H1 (cell line): ENCODE data around the gene SUGP1. TPM values are rescaled to one million over a fixed set of nuclear protein-coding genes. Genes with fewer than 3 reads are reported as not detected.

Experiments used
- FOSL1 ChIP-seq: IDR thresholded peaks from 2 replicates; pipeline ENCODE4 v1.6.1; 2011; ENCODE audit warnings: mild to moderate bottlenecking, low read depth, low read length, moderate library complexity; ENCODE audit not compliant: insufficient read depth
- GTF2F1 ChIP-seq: IDR thresholded peaks from 2 replicates; pipeline ENCODE4 v1.6.1; 2012; ENCODE audit warnings: low read depth, low read length, improper control_type of control experiment, borderline replicate concordance
- POLR2A ChIP-seq, 2 experiments: IDR thresholded peaks; 1 replicate in 1 of 2; 2 replicates in 1 of 2; pipeline ENCODE4 v1.6.1; 2011; ENCODE audit warnings: low read depth in 2 of 2, low read length in 2 of 2, mild to moderate bottlenecking in 2 of 2; ENCODE audit errors: control extremely low read depth in 1 of 2
- polyA plus RNA-seq, 7 experiments: library from polyadenylated mRNA; depleted of rRNA in 3 of 7; stranded (reverse) in 5 of 7; unstranded in 2 of 7; fragments of >200 nt in 5 of 7; fragments of 200-250 nt in 2 of 7; gene quantifications; 1 replicate in 5 of 7; 2 replicates in 1 of 7; 4 replicates in 1 of 7; pipeline versions ENCODE4 v1.2.1 to v1.2.3, GENCODE V29; 2011 to 2013; ENCODE audit warnings: missing spikeins in 2 of 7, mixed read lengths in 2 of 7
- total RNA-seq: library from RNA; stranded (reverse); fragmentation: NEBNext Ultra II Directional; extraction: Animal tissue kit (Norgen Biotek cat#: 25700); gene quantifications from 2 replicates; pipeline ENCODE4 v1.2.1, GENCODE V29; 2021

The SUGP1 gene
- total and polyA plus RNA-seq, 2 of the 8 experiments (the other 6 are each of a cell fraction or from before 2014, with no cell fraction given): 38.5 to 65.2 TPM

DNA sequence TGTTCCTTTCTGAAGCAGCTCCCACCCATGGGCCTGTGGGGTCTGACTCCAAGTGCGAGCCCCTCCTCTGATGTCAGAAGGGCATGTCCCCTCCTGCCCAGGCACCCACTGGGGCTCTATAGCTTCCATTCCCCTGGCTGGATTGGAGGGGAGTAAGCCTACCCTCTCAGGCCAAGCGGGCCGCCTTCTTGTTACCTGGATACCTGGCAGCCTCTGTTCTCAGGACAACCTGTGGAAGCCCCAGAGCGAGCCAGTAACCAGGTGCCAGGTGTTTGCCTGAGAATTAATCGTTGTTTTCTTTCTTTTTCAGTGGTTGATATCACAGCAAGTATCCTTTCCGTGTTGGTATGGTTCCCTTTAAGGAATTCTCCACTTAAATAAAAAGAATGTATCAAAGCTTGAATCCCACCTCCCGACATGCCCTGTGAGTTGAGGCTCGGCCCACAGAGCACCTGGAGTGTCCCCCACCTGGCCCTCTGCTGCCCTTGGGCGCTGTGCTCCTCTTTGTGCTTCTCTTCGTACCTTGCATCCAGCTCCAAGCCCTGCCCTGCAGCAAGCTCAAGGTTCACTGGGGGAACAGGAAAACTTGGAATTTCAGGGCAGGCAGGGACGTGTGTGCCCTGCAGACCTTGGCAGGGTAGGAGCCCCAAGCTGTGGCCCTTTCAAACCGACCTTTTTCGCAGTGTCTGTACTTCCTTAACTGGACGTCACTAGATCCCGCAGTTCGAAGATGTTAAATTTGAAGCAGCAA lies 15.3 kb upstream of the SUGP1 start (continued):
- no peak for TF ChIP-seq GTF2F1
- no peak for TF ChIP-seq POLR2A (IDR thresholded peaks at IDR 0.05; ENCODE audit: control extremely low read depth in 1 of 2, low read depth in 2 of 2, low read length in 2 of 2)
- no peak for TF ChIP-seq FOSL1
